NCI-H2029 (cell line): Measurements from ENCODE around the gene OBSCN.

Experiments used
- DNase-seq: peaks from one replicate; lab custom pipeline; 2025; lab: John Stamatoyannopoulos, UW

OBSCN gene

GRCh38 chr1:228307218-228308023 lies 99.6 kb downstream of the OBSCN start:
- no peak for DNase-seq

DNA sequence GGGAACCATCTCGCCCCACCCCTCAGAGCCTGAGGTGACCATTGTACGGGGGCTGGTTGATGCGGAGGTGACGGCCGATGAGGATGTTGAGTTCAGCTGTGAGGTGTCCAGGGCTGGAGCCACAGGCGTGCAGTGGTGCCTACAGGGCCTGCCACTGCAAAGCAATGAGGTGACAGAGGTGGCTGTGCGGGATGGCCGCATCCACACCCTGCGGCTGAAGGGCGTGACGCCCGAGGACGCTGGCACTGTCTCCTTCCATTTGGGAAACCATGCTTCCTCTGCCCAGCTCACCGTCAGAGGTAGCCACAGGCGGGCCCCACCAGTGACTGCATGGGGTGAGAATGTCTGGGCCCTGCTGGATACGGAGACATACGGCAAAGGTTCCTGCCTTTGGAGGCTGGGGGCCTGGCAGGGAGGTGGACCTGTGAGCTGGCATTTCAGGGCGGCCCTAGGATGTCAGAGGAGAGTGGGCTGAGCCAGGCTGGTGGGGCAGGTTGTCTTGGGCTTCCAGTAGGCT lies 100.3 kb downstream of the OBSCN start:
- DNase-seq: no peak

- DNase-seq: no peak
Observed at GRCh38 chr1:228308628-228309325, 100.9 kb downstream of the OBSCN start.

DNA sequence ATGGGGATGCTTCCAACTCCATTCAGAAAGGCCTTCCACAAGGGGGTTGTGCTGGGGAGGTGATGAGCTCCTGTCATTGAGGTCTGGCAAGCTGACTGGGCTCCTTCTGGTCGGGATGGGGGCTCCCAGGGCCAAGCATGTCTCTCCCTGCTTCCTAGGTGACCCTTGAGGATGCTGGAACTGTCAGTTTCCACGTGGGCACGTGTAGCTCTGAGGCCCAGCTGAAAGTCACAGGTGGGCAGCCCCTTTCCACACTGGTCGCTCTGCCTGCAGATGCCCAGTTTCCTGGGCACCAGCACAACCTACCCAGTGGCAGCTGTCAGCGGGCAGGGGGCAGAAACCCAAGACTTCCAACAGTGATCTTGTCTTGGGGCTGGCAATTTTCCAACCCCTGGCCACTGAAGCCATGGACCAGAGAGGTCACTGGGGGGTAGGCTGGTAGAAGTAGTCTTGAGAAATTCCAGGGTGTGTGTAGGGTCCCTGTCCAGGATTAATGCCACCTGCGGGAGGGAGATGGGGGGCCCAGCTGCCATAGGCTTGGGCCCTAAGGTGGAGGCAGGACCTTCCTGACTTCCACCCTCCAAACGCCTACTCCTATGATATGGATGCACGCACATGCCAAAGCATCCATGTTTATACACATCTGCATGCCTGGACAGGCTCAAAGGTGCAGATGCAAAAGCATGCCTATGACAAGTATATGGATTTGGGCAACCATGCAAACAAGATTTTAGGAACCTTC lies 101.7 kb downstream of the OBSCN start:
- no peak for DNase-seq

GRCh38 chr1:228310162-228310792 lies 102.4 kb downstream of the OBSCN start:
- DNase-seq: no peak

- no peak for DNase-seq
Observed at GRCh38 chr1:228311091-228311490, 103.2 kb downstream of the OBSCN start.

GRCh38 chr1:228312136-228312764 lies 104.4 kb downstream of the OBSCN start:
- DNase-seq: no peak

DNA sequence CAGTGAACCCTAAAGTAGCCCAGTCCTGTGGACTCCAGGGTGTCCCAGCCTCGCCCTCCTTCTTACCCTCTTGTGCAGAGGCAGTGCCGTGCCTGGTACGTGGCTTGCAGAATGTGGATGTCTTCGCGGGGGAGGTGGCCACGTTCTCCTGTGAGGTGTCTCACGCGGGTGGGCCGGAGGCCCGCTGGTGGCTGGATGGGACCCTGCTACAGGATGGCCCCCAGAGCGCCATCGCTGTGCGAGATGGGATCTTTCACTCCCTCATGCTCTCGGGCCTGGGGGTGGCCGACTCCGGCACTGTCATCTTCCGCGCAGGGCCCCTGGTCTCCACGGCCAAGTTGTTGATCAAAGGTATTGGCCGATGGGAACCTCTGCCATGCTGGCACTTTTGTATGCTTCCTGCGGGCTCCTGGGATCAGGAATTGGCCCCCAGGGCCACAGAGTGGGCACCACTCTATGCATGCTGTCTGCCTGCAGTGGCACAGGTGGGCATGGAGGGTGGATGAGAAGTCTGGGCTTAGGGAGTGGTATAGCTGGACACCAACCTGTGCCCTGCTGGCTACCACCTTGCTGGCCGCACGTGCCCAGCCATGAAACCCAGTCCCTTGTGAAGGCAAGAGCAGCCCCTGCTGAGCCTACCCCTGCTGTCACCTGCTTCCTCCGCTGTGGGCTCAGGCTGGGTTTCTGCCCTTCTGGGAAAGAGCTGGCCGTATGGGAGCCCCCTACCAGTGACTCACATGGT lies 105.9 kb downstream of the OBSCN start:
- no peak for DNase-seq

DNA sequence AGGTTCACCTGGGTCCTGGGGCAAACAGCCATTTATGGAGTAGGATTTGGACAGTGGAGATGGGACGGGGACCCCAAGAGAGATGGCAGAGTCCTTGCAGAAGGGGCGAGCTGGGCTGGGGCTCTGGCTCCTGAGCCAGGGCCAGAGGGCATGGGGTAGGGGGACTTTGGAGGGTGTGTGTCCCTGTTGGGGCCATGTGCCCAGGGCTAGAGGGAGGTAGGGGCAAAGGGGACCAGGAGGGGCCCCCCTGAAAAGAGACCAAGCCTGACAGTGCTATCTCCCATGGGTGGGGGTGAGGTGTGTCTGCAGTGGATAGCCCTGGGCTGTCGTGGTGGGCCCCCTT lies 106.4 kb downstream of the OBSCN start:
- no peak for DNase-seq

GRCh38 chr1:228314658-228315483 lies 107.0 kb downstream of the OBSCN start:
- DNase-seq: no peak

GRCh38 chr1:228315484-228315944 lies 107.7 kb downstream of the OBSCN start:
- DNase-seq: no peak

GRCh38 chr1:228315945-228316588 lies 108.2 kb downstream of the OBSCN start:
- DNase-seq: no peak

- DNase-seq: no peak
Observed at GRCh38 chr1:228316589-228317387, 108.9 kb downstream of the OBSCN start.

DNA sequence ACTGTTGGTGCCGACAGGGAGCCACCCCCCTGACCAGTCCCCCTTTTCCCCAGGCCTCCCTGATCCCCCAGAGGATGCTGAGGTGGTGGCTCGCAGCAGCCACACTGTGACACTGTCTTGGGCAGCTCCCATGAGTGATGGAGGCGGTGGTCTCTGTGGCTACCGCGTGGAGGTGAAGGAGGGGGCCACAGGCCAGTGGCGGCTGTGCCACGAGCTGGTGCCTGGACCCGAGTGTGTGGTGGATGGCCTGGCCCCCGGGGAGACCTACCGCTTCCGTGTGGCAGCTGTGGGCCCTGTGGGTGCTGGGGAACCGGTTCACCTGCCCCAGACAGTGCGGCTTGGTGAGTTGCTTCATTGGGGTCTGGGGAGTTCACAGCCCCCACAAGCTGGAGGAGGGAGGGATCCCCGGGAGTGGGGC lies 109.6 kb downstream of the OBSCN start:
- DNase-seq: no peak

DNA sequence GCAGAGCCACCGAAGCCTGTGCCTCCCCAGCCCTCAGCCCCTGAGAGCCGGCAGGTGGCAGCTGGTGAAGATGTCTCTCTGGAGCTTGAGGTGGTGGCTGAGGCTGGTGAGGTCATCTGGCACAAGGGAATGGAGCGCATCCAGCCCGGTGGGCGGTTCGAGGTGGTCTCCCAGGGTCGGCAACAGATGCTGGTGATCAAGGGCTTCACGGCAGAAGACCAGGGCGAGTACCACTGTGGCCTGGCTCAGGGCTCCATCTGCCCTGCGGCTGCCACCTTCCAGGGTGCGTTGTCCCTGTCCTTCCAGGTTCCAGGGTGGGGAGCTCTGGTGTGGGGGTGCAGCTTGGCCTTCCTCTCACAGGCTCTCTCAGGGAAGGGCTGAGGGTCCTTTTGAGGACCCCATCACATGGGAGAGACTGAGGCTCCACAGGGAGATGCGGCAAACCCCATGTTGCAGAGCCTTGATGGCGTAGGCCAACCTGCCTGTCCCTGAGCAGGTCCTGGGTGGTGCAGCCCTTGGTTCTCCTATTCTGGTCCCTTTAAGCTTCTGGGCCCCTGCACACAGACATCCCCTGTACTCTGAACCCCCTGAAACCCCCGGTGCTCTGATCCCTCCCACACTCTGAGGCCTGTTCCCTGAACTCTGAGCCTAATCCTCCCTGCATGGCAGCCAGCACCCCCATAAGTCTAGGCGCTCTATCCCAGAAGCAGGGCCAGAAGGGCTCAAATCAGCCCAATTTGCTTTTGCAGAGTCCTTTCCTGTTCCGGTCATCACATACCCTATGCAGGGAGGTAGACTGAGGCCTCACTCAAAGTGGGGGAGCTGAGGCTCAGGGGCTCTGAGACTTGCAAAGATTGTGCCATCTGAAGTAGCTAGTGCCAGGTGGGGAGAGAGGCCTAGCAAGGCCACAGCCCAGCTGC lies 110.3 kb downstream of the OBSCN start:
- no peak for DNase-seq

GRCh38 chr1:228318823-228319241 lies 111.0 kb downstream of the OBSCN start:
- DNase-seq: no peak

DNA sequence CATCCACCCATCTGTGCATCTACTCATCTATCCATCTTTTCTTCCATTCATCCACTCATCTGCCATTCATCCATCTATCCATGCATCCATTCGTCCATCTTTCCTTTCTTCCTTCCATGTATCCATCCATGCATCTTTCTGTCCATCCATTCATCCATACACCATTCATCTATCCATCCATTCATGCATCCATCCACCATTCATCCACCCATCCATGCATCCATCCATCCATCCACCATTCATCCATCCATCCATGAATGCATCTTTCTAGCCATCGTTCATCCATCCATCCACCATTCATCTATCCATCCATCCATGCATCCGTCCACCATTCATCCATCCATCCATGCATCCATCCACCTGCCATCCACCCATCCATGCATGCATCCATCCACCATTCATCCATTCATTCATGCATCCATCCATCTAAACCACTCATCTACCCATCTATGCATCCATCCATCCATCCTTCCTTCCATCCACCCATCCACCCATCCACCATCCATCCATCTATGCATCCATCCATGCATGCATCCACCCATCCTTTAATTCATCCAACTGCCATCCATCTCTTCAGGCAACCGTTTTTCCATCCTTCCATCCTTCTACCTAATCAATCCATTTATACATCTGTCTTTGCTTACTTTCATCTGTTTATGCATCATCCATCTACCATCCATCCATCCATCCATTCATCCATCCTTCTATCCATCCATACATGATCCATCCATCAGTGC lies 111.7 kb downstream of the OBSCN start:
- DNase-seq: no peak
